Measurements from ENCODE around the gene ELP1.
"Not testable (repeated sequence)": the region's sequence is repeated elsewhere in the genome, so short reads cannot be mapped to it uniquely, and the experiment has no call there.

ELP1 gene

GRCh38 chr9:108934323-108934893 is 484 bp upstream of the ELP1 start, which contains the start of gene ABITRAM:
Gene ABITRAM, plus strand, starts transcription at chr9:108934400. Its CDS starts 87 bp downstream, at chr9:108934487.
- peak; percentile 57 to 59 for DNase-seq (ENCODE audit: extremely low read depth in 1 of 2, low read depth in 1 of 2)

- peak in 1 of 2 donors; percentile 8 for DNase-seq (ENCODE audit: extremely low read depth in 1 of 2, low read depth in 1 of 2)
Observed at GRCh38 chr9:108933231-108933717, 650 bp downstream of the ELP1 start.

DNA sequence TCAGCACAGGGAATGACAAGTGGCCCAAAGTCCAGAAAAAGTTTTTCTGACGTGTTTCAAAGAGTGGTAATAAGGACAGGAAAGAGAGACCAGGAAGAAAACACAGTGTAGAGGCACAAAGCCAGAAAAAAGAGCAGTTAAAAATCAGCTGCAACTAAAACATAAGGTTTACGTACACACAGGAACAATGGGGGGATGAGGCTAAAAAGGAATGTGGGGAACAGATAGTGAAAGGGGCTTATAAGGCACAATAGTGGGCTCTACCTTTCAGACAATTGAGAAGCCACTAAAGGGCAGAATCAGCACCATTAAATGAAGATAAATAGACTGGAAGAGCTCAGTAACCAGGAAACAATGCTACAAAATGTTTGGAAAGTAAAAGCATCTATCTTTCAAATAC is 5.5 kb downstream of the ELP1 start:
- no peak for DNase-seq (ENCODE audit: extremely low read depth in 1 of 2, low read depth in 1 of 2)

- no peak for DNase-seq (ENCODE audit: extremely low read depth in 1 of 2, low read depth in 1 of 2)
Observed at GRCh38 chr9:108924466-108924865, 9.5 kb downstream of the ELP1 start.

- DNase-seq (ENCODE audit: extremely low read depth in 1 of 2, low read depth in 1 of 2) = no peak
Observed at GRCh38 chr9:108921200-108921599, 12.7 kb downstream of the ELP1 start.

DNA sequence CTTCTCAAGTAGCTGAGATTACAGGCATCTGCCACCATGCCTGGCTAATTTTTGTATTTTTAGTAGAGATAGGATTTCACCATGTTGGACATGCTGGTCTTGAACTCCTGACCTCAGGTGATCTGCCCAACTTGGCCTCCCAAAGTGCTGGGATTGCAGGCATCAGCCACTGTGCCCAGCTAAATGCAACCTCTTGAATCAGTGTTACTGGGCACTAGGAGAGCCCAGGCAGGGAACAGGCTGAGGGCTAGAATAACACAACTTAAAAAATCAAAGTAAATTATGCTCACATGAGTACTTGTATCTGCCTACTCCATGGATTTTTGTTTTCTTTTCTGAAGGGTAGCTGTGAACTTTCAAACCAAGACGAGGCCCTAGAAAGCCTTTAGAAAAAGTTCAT is 13.5 kb downstream of the ELP1 start:
- not testable (repeated sequence) for DNase-seq (ENCODE audit: extremely low read depth in 1 of 2, low read depth in 1 of 2)

- DNase-seq (ENCODE audit: extremely low read depth in 1 of 2, low read depth in 1 of 2) = no peak
Observed at GRCh38 chr9:108919517-108919916, 14.4 kb downstream of the ELP1 start.

GRCh38 chr9:108913391-108913790 is 20.5 kb downstream of the ELP1 start:
- DNase-seq (ENCODE audit: extremely low read depth in 1 of 2, low read depth in 1 of 2) = no peak

- no peak for DNase-seq (ENCODE audit: extremely low read depth in 1 of 2, low read depth in 1 of 2)
Observed at GRCh38 chr9:108911820-108912219, 22.1 kb downstream of the ELP1 start.

DNA sequence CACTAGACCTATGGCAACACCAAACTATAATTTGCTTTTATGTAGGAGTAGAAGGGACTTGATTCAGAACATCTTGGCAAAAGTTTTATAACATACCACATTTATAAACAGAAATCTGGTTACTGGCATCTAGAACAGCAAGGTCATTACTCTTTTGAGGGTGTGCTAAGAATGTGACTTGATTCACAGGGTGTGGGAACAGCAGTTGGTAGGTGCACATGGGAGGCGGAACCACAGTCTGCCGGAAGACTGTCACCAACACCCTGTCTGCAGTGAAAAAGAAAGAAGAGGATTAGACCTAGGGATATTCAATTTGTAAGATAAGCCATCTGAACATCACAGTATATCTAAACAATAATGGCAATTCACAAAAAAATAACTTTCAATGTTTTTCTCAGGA is 23.0 kb downstream of the ELP1 start:
- DNase-seq (ENCODE audit: extremely low read depth in 1 of 2, low read depth in 1 of 2) = no peak

DNA sequence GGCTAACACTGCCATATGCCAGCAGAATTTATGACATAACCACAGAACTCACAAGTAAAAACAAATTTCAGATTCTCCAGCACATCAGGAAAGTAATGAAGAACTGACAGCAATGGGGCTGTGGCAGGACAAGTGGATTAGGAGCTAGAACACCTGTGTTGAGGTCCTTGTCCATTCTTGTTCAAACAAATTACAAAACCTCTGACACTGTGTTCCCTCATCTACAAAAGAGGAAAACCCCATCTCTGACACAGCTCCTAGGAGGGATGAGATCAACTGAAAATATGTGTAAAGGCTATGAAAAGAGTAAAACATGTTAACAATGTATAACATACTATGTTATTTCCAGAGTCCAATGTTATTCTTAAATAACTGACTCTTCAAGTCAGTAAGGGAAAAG is 23.5 kb downstream of the ELP1 start:
- no peak for DNase-seq (ENCODE audit: extremely low read depth in 1 of 2, low read depth in 1 of 2)

GRCh38 chr9:108905494-108905893 is 28.4 kb downstream of the ELP1 start:
- DNase-seq (ENCODE audit: extremely low read depth in 1 of 2, low read depth in 1 of 2) = no peak

DNA sequence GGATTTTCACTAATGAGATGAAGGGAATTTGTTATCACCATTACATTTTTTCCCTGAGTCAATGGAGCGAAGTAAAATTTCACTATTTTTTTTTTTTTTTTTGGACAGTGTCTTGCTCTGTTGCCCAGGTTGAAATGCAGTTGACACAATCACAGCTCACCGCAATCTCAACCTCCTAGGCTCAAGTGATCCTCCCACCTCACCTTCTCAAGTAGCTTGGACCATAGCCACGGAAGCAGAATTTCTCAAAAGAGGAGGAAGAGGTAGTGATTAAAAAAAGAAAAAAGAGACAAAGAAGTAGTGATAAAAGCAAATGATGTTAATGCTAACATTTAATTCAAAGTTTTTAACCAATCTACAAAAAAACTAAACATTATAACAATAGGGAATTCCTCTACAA is 29.8 kb downstream of the ELP1 start:
- DNase-seq (ENCODE audit: extremely low read depth in 1 of 2, low read depth in 1 of 2) = no peak

DNA sequence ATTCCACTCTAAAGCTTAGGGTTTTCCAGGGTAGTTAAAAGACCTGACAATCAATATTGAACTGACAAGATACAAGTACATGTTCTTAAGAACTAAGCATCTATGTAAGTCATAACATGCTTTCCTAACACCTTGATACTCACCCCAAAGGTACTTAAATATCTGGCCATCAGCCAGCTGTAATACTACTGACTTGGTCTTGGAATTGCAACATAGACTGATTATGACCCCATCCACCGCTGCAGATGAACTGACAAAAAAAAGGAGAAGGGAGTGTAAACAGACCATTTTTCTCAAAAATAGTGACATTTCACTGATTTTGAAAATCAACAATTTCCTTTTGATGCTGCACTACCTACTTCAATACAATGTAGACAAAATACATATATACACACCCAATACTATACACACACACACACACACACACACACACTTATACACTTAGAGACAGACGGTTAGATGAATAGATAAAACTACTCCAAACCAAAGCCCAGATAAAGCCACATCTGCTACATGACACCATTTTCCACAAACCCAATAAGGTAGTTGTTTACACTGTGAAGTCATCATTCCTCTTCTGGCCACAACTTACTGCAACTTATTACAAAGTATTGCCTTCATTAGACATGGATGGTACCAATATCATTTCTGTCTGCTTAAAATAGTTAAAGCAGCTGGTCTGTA is 30.4 kb downstream of the ELP1 start:
- no peak for DNase-seq (ENCODE audit: extremely low read depth in 1 of 2, low read depth in 1 of 2)

- DNase-seq (ENCODE audit: extremely low read depth in 1 of 2, low read depth in 1 of 2) = no peak
Observed at GRCh38 chr9:108900176-108900575, 33.7 kb downstream of the ELP1 start.

GRCh38 chr9:108899023-108899695 is 34.8 kb downstream of the ELP1 start:
- DNase-seq (ENCODE audit: extremely low read depth in 1 of 2, low read depth in 1 of 2) = not testable (repeated sequence)

GRCh38 chr9:108897324-108898096 is 36.4 kb downstream of the ELP1 start:
- DNase-seq (ENCODE audit: extremely low read depth in 1 of 2, low read depth in 1 of 2) = no peak

- no peak for DNase-seq (ENCODE audit: extremely low read depth in 1 of 2, low read depth in 1 of 2)
Observed at GRCh38 chr9:108894225-108894997, 39.5 kb downstream of the ELP1 start.

DNA sequence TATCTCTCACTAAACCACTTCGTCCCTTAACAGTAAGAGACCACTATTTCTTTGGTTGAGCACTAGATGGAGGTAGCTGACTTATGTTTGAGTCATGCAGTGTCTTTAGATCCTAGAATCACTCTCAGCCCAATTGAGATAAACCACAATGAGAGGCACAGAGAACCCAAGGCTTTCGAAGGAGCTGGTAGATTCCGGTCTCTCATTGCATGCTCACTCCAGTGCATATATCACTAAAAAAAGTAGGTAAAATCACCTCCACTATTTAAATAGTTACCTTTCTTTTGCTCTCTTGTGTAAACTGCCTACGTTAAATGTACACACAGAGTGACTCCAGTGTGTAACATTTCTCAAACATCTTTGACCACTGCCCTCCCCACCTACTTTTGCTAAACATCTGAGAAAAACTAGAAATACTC is 44.3 kb downstream of the ELP1 start:
- no peak for DNase-seq (ENCODE audit: extremely low read depth in 1 of 2, low read depth in 1 of 2)

DNA sequence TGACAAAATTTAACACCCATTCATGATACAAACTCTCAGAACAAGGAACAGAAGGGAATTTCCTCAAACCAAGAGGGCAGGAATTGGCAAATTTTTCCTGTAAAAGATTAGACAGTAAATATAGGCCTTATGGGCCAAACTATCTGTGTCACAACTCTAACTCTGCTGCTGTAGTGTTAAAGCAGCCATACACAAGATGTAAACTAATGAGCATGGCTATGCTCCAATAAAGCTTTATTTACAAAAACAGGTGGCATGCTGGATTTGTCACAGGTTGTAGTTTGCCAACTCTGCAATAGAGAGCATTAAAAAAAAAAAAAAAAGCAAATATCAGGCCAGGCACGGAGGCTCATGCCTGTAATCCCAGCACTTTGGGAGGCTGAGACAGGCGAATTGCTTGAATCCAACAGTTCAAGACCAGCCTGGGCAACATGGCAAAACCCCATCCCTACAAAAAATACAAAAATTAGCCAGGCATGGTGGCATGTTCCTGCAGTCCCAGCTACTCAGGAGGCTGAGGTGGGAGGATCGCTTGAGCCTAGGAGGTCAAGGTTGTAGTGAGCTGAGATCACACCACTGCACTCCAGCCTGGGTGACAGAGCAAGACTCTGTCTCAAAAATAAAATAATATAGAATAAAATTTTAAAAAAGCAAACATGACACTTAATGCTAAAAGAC is 47.2 kb downstream of the ELP1 start:
- not testable (repeated sequence) for DNase-seq (ENCODE audit: extremely low read depth in 1 of 2, low read depth in 1 of 2)
